Medulla oblongata (tissue), 1 donor: ENCODE data around the gene PRKCE.
A peak's percentile ranks its signal among the peaks of the same experiment; 100 is the strongest.
"Not testable (repeated sequence)": the region's sequence is repeated elsewhere in the genome, so short reads cannot be mapped to it uniquely, and the experiment has no call there.

ENCODE experiments used
- DNase-seq: peaks from one replicate; pipeline ENCODE4 v3.0.0-alpha.2; 2015; ENCODE audit errors: extremely low spot score

The PRKCE gene

DNA sequence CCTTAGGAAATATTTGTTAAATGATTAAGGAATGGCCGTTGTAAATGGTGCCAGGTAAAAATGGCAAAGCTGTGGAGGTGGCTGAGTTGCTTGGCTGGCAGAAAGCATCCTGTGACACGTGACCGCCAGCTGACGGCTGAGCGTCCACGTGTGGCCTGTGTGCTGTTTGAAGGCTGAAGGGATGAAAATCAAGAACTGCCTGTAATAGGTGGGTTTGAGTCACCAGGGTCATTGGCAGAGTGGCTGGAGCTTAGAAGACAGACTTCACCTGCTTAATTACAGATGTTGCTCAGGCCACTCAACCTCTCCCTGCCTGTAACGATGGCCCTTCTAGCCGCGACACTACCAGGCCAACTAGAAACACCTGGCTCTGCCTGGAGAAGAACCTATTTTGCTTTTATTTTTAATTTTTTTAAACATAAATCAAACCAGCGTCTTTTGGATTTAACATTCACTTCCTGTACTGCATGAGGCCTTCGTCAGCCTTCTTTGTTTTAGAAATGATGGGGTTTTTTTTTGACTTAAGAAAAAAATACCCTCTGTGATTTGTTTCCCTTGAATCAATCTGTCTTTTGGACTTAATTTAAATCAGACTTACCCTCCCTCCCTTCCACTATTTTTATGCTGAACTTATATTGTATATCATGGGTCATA is 206.5 kb downstream of the PRKCE start:
- DNase-seq = no peak

DNA sequence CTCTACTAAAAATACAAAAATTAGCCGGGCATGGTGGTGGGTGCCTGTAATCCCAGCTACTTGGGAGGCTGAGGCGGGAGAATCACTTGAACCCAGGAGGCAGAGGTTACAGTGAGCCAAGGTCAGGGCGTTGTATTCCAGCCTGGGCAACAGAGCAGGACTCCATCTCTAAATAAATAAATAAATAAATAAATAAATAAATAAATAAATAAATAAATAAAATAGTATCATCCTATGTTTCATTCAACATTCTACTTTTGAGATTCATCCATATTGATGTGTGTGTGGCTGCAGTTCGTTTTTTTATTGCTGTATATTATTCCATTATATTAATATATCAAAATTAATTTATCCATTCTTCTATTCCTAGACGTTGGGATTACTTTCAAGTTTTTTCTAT is 207.4 kb downstream of the PRKCE start:
- DNase-seq = not testable (repeated sequence)

DNA sequence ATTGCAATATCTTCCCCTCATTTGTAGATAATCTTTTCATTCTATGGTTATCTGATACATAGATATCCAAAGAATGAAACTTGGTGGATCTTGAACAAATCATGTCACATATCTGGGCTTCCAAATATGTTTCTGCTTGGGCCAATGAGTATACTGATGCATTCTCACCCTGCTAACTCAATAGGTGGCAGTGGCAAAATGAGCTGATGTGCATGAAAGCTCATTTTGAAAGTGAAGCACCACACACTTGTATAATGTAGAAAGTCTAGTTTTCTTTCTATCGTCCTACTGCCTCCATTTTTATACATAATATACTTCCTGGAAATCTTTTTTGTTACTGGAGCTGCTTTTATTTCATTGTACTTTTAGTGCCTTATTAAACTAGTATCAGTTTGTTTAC is 208.2 kb downstream of the PRKCE start:
- DNase-seq = no peak

DNA sequence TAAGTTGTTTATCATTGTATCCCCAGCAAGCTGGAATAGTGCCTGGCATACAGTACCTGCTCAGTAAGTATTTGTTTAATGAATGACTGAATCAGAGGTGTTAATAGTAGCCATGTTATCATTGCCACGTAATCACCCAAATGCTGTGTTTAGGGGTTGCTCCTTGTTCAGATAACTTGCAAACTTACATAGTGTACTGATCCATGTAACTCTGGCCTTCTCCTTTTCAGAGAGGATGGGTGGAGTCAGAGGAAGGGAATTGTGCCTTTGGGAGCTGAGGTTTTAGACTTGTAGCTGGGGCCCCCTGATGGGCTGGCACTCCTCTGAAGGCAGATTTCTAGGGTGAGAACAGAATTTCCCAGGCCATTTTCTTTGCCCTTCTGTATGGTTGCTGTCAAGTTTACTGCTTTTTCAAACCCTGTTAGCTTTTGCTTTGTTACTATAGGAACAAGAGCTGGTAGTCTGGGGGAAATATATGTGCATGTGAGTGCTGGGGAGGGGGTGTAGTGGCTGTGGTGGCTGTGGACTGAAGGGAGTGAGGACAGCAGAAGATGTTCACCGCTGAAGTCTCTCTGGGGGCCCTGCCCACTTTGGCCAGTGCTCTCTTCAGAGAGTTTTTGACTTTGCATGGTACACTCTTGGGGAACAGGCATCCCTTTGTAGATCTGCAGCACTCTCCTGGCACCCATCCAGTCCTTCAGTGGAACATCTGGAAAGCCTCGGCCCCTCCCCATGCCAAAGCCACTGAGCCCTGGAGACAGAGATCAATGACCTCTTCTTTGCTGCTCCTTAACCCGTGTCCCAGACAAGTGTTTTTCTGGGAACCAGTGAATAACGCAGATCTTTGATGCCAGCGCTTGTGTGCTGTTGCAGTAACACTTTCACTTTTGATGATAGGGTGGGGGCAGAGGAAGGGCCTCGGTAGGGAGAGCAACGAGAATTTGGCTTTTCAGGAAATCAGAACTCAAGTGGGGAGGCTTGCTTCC is 209.0 kb downstream of the PRKCE start:
- DNase-seq = peak; percentile 79

DNA sequence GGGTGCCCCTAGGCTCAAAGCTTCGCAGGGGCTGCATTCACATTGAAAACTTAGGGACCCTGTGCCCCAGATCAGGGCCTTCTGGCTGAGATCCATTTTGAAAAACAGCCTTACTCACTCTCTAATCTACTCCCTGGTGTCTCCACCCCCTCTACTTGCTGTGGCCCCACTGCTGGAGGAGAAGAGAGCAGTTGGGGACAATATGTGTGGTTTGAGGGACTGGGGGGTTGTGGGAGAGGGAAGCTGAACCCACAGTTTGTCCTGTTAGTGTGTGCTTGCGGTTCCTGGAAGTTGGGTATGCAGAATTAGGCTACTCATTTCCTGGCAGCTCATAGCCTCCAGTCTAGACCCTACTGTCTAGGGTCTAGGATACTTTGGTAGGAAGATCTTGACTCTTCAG is 211.4 kb downstream of the PRKCE start:
- DNase-seq = no peak

DNA sequence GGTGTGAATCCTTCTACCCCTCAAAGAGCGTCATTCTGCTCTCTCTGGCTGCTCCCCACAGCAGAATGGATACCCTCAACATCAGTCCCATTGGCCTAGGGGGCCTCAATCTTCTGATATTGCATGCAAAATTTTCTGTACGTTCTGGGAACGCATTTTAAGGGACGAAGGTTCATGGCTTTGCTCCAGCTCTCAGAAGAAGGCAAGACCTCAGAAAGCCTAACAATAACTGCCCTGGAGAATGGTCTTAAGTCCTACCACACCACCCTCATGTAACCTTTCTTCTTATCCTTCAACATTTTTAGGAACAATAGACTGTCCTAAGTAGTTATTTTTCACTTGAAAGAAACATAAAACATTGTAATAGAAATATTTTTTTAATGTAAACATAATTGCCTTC is 212.6 kb downstream of the PRKCE start:
- DNase-seq = no peak

DNA sequence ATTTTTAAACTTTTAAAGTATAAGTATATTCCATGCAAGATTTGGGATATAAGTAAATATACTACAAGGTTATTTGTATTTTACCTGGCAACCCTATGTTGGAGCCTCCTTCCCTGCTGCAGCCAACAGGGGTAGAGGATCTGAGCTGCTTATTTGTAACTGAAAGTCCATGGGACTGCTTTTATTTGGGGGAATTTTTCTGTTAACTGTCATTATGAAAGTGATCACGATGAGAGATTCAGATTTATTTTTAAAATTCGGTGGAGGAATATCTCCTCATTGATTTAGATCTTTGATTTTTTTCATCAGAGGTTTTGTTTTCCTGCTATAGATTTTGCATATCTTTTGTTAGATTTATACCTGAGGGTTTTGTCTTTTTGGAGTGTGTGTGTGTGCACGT is 215.9 kb downstream of the PRKCE start:
- DNase-seq = no peak

DNA sequence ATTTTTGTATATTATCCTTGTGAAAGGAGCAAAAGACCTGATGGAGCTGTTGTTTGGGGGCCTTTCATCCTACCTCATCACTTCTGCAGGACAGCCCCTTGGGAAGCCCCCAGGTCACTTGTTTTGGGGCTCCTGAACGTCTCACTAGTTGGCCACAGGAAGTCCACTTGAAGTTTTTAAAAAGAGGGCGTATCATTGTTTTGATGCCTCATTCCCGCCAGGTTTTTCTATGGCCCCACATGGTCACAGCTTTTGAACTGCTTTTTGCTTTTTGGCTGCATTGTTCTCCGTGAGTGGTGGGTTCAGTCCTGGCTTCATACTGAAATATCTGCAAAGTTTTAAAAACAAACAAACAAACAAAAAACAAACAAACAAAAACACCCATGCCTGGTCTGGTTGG is 216.3 kb downstream of the PRKCE start:
- DNase-seq = no peak

DNA sequence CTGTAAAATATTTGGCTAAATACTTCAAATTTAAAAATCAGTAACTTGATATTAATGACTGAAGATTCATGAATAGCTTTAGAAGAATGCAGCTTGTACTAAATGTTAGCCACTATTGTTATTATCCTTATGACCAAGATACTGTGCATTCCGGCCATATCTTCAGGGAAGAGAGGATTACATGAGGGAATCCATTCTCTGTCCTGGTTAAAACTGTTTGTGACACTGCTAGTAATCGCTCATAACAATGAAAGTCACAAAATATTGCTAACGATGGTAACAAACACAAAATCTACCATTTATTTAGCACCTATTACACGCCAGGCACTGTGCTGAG is 217.7 kb downstream of the PRKCE start:
- no peak for DNase-seq

DNA sequence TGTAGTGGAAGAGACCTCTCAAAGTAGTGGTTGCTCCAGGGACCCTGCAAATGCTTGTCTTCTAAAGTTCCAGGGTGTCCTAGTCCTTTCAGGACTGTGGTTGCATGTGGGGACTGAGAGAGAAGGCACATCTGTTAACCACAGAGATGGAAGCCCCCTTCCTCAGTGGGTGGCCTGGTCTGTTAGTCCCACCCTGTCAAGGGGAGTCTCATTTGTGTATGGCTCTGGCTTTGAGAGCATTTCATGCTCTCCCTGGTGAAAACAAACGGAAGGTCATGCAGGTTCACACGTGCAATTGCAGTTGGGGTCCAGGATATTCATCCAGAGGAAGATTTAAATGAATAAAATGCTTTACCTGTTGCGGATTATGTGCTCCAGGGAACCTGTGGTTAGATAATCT is 219.6 kb downstream of the PRKCE start:
- DNase-seq = no peak

DNA sequence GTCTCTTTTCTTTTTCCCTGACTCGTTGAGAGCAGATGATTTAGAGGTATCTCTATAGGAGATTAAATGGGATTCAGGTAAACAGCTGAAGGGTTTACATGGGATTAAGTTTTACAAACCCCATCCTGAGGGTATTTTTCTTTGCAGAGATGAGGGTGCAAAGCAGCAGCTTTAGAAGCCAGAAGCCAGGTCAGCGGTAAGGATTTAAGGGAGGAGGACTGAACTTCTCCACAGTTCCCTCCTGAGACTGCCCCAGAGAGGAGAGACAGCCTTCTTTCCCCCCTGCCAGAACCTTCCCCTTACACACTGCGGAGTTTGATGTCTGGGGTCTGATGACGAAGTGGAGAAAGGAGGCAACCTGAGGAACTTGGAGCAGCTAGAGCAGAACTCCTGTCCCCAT is 220.1 kb downstream of the PRKCE start:
- DNase-seq = no peak

DNA sequence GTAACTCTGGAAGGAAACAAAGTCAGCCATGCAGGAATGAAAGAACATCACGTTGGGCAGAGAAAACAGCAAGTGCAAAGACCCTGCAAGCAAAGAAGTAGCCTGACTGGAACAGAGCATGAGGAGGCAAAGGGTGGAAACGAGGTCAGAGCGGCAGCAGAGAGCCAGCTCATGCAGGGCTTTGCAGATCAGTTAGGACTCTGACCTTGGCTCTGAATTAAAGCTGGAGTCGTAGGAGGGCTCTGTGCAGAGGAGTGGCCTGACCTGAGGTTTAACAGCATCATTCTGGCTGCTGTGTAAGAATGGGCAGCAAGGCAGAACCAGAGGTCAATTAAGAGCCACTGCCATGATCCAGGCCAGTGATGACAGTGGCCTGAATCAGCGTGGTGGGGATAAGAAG is 220.7 kb downstream of the PRKCE start:
- no peak for DNase-seq

DNA sequence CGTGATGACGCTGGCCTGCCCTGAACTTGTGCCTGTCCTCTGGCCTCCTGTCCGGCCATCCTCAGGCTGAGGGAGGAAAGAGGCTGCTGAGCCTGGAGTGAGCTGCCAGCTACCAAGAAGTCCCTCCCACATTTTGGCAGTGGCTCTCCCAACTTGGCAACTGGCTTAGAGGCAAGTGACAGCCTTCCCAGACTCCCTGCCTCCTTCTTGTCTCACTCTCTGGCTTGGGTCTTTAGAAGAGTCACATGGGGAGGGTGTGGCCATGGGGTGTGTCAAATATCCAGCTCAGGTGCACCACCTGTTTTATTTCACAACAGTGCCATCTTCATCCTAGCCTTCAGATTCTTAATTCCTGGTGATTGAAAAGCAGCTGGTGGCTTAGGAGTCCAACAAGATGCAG is 222.9 kb downstream of the PRKCE start:
- DNase-seq = peak; percentile 82

DNA sequence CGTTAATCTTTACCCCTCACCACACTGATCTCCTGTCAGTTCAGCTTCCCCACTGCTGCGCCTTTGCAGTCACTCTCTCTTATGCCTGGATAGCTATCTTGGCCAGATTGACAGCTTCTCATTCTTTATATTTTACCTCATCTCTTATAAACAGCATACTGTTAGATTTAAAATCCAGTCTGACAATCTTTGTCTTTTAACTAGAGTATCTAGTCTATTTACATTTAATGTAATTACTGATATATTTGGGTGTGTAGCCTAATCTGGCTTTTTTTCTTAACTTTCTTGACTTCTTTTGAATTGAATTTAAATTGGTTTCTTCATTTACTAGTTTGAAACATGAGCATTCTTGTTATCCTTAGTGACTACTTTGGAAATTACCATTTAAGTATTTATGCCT is 225.1 kb downstream of the PRKCE start:
- no peak for DNase-seq

DNA sequence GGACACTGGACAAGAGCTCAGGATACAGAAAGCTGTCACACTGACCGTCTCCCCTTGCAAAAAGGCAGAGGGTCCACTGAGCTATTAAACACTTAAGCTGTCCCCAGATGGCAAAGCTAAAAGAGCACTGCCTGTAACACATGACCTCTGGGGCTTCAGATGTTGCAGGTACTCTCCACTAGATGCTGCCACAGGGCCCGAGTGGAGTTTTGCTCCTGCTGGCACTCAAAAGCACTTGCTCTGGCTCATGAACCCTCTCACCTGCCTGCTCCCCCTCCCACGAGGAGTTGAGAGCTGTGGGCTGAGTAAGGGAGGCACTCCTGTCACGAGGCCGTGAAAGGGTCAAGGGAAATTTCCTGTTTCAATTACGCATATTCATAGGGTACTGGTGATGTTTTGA is 227.9 kb downstream of the PRKCE start:
- DNase-seq = no peak

DNA sequence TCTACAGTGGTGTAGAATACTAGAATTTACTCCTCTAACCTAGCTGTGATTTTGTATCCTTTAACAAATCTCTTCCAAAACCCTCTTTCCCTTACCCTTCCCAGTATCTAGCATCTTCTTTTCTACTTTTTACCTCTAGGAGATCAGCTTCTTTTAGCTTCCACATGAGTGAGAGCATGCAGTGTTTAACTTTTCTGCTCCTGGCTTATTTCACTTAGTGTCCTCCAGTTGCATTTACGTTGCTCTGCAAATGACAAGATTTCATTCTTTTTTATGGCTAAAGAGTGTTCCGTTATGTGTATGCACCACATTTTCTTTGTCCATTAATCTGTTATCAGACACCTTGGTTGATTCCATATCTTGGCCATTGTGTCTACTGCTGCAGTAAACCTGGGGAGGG is 228.5 kb downstream of the PRKCE start:
- DNase-seq = no peak

DNA sequence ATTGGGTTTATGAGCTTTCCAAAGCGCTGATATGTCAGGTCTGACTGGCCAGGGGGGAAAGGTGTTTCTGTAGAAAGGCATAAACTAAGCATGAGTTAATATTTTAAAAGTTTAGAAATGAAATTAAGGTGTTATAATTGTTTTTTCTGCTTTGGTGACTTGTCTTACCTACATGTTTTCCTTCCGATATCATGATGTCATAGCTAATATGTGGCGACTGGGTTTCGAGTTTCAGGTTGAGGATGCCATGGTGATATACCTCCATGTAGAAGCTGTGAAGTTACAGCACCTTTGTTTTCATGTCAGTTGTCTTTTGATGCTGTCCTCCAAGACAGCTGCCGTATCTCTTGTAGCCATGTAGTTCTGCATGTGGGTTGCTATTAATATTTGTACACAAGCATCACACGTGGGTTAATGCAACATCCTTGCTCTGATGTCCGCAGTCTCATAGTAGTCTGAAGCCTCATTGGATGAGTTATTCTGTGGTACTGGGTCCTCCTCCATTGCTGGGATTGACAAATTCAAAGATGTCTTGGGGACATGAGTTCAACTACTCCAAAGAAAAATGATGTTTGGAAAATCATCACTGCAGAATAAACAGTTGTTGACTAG is 230.6 kb downstream of the PRKCE start:
- DNase-seq = no peak

DNA sequence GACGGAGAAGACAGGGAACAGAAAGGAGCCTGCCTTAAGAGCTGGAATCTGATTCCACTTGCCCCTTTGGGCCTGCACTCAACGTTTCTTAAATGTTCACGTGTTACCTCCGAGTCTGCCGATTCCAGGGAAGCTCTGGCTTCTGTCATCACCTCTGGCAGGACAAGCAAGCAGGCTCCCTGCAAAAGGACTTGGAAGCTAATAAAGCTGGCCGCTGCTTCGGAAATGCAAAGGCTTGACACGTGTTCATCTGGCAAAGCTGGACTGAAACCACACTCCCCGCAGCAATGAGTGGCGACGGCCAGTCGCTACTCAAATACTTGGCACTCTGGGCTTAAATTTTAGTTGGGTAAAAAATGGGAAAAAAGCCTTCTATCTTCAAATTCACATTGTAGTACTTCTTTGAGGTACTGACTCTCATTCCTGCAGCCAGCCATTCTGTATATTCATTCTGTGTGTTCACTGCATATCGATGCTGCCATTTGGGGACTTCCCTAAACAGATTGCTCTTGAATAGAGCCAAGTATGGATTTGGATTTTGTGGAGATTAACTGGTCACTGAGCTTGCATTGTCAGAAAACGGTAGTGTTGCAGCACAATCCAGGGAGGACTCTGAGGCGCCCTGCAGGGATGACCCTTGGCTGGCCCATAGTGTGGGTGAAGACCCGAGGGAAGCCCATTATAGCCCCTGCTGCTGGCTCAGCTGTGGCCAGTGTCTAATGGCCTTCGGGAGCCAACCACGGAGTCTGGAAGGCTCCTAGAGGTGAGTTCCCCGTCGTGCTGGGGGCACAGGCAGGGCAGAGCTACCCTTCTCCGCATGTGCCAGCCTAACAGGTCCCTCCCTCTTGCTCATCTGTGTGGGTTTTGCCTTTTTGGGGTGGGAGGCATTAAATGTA is 231.5 kb downstream of the PRKCE start:
- DNase-seq = peak; percentile 46

DNA sequence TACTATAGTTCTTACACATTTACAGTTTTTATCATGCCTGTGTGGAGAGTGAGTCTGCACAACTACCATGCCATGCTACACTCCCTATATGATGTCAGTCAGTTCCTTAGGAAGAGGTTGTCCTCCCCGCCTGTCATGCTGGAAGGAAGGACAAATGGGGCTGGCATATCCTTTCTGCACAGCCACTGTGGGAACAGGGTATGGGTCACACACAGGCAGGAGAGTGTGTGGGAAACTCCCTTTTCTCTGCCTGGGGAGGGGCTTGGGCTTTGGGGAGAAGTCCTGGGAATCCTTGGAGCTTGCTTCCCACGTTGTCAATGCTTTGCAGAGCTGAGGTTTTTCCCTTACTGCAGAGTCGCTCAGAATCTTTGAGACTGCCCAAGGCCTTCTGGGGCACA is 232.1 kb downstream of the PRKCE start:
- no peak for DNase-seq

DNA sequence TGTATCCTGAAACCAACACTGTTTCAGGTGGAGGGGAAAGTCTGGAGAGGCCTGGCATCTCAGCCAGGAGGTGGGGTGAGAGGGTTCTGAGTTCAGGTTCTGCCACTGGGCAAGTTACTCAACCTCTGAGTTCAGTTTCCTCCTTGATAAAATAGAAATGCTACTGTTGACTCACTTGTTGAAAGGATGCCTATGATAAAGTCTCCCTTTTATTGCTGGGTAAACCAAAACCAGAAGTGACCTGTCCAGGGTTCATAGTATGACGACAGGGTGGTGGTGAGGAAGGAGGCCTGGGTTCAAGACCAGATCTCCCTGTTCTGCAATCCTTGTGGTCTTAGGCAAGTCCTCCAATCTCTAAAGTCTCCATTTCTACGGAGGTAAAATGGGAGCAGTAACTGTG is 232.7 kb downstream of the PRKCE start:
- DNase-seq = no peak

DNA sequence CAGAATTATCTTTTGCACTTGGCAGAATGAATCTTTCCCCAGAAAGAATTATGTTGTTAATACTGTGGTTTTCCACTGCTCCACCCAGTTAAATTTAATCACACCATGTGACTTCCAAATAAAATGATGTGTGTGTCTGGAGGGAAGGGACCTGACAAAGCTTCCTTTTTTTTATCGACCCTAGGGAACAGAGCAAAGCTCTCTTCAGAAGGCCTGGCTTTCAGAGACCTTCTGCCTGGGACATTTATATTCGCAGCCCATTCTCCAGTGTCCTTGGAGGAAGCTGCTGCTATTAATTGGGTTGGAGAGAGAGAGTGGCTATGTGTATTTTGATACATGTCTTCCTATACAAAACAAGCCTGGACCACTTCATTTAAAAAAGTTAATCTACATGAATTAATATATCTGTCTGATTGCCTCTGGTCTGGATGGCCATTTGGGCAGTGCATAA is 233.7 kb downstream of the PRKCE start:
- peak; percentile 65 for DNase-seq

DNA sequence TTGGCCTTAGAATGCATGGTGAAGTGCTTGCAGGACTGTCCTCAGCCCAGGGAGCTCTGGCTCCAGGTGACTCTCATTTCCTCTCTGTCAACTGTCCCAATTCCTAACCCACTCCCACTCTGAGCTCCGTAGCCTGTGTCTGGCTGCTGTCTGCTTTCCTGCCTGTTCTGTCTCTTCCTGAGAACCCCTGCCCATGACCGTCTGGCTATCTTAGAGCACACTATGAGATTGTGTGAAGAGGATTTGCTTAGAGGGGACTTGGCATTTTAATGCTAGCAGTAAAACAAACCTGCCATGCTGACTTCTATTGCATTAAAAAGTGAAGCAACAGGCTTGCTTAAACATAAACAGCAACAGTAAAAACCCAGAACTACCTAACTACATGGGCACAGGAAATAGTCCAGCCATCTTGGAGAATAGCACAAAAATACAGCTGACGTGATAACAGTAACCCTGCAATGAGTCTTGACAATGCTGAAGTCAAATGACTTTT is 234.7 kb downstream of the PRKCE start:
- no peak for DNase-seq
